Panc1 (cell line): Measurements from ENCODE around the gene CRCP.

Source experiments
- CTCF ChIP-seq: fragments of 450-650 bp; IDR thresholded peaks from 2 replicates; pipeline ENCODE4 v1.5.1; 2017; ENCODE audit warnings: mild to moderate bottlenecking
- POLR2AphosphoS5 ChIP-seq: IDR thresholded peaks from 2 replicates; pipeline ENCODE4 v1.6.1; 2012; ENCODE audit warnings: mild to moderate bottlenecking, low read depth, low read length, moderate library complexity
- SIN3A ChIP-seq: IDR thresholded peaks from 2 replicates; pipeline ENCODE4 v1.6.1; 2012; ENCODE audit warnings: low read depth, mild to moderate bottlenecking, low read length, moderate library complexity, borderline replicate concordance; ENCODE audit not compliant: insufficient read depth
- TCF7L2 ChIP-seq: IDR thresholded peaks from 2 replicates; pipeline ENCODE4 v1.6.1; 2011; ENCODE audit warnings: mild to moderate bottlenecking, low read depth, low read length, inconsistent platforms

GRCh38 chr7:66163186-66163610 lies 48.6 kb downstream of the CRCP start:
- TF ChIP-seq TCF7L2: no peak
- TF ChIP-seq CTCF: no peak
- no peak for TF ChIP-seq POLR2AphosphoS5
- no peak for TF ChIP-seq SIN3A
